Dermis microvascular lymphatic vessel endothelial cell (primary cell): ENCODE measurements around the gene SMIM36. TPM values are rescaled to one million over a fixed set of nuclear protein-coding genes. Genes with fewer than 3 reads are reported as not detected.
"Not testable (repeated sequence)": the region's sequence is repeated elsewhere in the genome, so short reads cannot be mapped to it uniquely, and the experiment has no call there.

ENCODE experiments used
- DNase-seq, 2 donors: peaks; one replicate each; pipeline versions ENCODE4 v3.0.0 to v3.0.0-alpha.2; 2010; ENCODE audit warnings: low read depth in 2 of 2
- total RNA-seq: library from RNA; depleted of rRNA; stranded (reverse); fragments of >200 nt; gene quantifications from 2 replicates; pipeline ENCODE4 v1.2.1, GENCODE V29; 2014

The SMIM36 gene
- total RNA-seq, 1 donor from 2014 or later, result not detected

DNA sequence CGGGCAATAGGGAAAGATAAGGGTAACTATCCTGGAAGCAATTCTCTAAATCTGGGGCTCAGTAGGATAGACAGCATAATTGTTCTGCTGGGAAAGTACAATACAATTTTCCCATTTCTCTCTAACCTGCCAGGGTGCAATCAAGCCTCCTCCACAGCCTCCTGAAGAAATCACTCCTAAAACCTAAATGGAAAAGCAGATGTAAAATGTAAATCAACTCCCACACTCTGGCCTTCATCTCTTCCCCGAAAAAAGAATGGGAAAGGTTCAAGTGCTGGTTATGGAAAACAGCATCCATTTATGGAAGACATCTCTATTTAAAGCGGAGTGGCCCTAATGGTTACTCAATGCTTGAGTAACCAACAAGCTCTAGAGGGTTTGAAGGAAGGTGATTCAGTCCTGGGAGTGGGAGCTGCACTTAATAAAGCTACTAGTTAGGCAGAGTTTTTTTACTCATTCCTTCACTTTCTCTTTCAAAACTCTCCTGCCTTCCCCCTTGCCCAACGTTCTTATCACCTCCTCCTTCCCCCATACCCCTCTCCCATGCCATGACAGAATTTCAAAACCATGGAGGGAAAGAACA is 94.7 kb downstream of the SMIM36 start:
- no peak for DNase-seq

DNA sequence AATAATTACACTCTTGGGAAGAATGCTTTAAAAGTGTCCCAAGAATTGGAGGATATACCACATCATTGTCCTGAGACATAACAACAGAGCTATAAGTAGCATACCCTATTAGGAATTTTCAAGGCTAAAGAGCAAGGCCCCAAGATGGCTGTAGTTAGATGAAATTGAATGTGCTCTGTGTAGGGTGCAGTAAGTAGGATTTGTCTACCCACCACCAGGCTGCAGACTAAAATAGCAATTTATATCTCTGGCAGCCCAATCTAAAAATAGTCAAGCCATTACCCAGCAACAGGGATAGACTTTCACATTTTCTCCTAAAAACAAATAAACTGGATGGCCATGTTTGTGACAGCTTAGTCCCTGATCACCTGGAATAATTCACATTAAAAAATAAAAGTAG is 95.3 kb downstream of the SMIM36 start:
- DNase-seq, result no peak

DNA sequence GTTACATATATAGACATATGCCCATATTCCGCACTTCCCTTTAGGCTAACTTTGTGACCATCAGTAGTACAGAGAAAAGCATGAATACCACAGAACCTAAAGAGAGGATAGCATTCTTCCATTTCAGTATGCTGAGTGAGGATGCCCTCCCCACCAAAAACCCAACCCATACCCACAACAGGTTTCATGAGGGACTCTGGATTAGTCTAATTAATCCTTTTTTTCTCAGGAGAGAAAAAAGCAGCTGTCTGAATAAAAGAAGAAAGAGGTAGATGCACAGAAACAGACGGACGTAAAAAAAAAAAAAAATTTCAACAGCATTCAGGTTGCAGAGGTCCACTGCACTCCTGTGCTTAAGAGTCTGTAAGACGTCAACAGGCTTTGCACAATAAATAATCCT is 96.3 kb downstream of the SMIM36 start:
- no peak for DNase-seq

DNA sequence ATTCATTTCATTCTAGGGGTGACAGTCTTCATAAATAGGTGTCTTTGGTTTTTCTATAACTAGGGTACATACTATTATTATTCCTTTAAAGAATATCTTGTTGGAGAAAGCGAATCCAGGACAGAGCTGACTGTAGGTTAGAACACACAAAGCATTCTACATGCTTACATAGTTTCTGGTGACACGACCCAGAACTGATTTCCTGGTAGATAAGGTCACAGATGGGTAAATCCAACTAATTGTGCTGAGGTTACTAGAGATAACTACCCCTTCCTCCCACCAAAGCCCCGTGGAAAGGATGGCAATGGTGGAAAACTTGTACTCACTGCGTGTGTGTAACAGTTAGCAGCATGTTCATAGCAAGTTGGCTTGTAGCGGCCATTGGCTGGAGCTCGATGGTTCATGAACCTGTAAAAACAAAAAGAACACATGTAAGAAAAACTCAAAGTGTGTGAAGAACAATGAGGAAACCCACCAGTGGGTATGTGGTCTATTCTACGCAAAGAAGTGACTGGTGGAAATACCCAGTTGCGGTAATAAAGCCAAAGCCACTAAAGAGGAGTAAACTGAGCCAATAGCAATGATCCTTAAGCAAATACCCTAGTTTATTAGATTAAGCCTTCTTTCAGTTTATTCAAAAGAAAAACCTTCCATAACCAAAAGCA is 97.3 kb downstream of the SMIM36 start:
- no peak for DNase-seq

DNA sequence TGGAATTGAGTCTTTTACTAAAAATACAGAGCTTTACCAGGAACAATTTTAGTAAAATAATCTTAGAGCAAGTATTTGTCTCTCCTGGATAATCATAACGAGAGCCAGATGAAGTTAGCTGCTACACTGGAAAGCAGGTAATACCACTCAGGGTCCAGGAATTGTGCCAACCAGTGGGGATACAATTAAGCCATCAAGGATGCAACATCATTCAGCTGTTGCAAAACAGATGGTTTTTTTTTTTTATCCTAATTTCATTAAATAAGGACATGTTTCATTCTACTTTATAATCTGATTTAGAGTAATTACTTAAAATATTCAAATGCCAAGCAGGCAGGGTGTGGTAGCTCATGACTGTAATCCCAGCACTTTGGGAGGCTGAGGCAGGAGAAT is 99.8 kb downstream of the SMIM36 start:
- no peak for DNase-seq

DNA sequence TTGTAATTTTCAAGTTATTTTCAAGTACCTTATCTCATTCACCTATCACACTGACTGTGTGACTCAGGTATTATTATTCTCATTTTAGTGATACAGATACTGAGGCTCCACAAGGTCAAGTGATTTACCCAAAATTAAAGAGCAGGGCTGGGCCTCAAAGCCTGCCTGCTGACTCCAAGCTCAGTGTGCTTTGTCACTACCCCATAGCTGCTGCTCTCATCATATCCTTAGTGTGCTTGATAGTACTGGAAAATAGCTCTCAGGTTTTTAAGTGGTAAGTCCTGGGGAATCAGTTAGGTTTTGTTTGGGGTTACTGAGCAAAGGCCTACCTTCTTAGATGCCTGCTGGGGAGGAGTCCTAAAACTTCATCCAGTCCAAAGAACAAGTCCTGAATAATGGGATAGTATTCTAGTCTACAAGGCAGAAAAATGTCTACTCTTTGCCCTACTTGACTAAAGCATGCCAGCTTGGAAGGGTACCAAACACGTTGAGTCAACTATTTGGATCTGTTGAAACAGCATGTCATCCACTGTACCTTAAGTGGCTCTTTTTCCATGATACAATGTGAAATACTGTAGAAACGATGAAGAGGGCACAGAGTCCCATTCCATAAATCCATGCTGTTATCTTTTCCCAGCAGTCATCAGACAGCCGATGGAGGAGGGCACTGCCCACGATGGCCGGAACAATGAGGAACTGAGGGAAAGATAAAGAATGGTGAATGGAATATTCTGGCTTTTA is 100.4 kb downstream of the SMIM36 start:
- no peak for DNase-seq

DNA sequence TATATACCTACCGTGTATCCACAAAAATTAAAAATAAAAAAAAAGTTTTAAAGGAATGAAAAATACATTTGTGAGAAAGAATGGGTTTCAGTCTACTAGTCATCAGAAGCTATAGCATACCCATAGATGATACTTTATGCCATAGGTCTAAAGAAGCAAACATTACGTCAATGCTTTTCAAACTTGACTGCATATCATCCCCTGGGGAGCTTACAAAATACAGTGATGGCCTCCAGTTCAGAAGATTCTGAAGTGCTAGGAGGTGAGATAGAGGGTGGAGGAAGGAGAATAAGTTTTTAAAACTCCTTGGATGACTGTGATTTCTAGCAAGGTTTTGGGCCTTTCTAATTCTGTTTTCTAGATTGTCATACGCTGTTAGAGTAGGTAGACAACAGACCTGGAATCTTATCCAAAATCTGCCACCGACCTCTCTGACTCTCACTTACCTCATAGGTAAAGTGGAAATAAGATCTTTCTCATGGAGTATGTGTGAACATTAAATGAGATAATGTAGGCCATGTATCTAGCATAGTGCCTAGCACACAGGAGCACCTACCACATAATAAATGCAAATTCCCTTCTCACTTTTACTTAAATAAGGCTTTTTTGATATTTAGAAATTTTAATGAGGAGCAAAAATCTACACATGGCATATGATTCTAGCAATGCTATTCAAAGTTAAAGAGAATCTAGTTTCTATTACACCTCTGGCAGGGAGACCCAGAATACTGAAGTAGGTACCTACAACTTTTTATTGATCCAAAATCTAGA is 102.0 kb downstream of the SMIM36 start:
- no peak for DNase-seq

DNA sequence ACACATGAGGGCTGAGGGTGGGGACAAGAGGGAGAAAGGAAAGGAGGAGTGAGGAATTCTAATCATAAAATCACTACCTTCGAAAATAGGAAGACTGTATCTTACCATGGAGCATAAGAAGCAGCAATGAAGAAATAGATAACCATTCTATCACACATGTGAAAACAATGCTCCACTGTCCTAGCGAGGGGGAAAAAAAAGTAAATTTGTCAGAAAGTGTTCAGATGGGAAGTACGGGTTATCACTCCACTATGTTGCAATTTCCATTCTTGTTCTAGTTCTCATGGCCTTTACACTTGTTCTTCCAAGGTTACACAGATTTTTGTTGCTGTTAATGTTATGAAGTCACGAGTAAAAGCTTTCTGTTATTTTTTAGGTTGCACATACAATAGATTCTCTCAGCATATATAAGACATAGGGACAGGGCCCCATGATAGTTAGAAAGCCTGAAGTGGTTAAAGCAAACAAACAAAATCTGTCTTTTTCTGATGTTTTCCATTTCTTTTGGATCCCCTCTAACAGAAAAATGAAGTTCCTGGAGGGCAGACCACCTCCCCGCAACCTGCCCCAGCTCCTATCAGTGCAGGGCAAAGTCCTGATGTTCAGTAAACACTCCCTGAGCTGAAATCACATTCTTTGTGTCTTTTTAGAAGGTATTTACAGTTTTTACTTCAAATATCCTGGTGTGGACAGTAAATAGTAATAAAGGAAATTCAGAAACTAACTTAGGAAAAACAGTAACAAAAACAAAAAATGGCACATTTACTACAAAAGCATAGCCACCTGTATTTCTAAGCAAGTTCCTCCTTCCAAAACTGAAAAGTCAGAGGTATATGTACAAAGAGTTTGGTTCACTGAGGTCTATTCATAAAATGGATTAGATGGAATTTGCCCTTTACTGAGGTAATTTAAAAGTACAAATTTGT is 103.3 kb downstream of the SMIM36 start:
- no peak for DNase-seq

DNA sequence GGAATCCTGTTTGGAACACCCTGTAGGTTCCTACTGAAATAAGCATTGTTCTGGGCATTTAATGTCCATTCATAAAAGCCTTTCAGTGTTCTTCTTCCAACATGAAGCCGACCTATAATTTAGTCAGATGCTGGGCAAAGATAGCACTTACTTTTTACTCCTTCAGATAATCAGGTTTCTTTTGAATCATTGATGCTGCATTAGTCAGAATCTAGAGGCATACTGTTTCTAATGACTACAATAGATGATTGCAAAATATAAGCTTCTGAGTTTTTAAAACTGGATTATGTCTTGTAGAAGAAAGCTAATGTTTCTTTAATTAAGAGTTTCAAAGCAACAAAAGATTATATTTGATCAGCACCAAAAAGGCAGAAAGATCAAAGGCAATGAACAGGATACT is 105.7 kb downstream of the SMIM36 start:
- no peak for DNase-seq

DNA sequence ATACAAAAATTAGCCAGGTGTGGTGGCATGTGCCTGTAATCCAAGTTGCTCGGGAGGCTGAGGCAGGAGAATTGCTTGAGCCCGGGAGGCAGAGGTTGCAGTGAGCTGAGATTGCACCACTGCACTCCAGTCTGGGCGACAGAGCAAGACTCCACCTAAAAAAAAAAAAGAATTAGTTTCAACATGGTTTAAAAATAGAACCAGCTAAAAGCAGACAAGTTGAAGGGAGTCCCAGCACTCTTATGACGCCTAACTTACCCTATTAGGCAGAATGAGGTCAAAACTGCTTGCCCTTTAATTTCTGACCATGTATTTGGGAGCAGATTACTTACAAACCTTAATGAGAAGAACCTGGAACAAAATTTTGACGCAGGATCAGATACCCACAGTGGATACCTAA is 107.1 kb downstream of the SMIM36 start:
- not testable (repeated sequence) for DNase-seq

DNA sequence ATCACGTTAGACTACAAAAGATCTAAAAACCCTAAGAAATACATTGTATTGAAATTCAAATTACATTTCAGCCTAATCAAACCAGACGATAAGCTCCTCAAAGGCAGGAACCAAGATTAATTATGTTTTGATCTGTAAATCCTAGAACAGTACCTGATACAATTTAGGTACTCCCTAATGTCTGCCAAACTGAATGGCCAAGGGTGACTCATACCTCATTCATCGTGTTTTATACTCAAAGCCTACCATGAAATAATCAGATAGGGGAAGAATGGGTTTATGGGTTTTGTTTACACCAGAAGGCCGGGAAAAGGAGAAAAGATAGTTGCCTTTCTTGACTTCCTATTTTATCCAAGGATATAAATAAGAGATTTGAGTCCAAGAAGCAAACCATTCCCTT is 108.9 kb downstream of the SMIM36 start:
- peak in 1 of 2 donors; percentile 8 for DNase-seq

Other genes starting within 250 kb of the SMIM36 start
- gene HLF, start 246.5 kb downstream of the SMIM36 start, total RNA-seq, result not detected in 2 replicates
- gene MMD, start 89.6 kb downstream of the SMIM36 start, total RNA-seq, result 10.4 and 15.6 TPM in 2 replicates
- gene TMEM100, start 211.4 kb upstream of the SMIM36 start, total RNA-seq, result 3.1 and 5.6 TPM in 2 replicates
- gene PCTP, start 239.6 kb upstream of the SMIM36 start, total RNA-seq, result 26.0 and 26.3 TPM in 2 replicates